Activated B cell treated with CpG ODN at 0.5 μM for 24 hours (primary cell): ENCODE measurements around the gene ZNF398. TPM values are rescaled to one million over a fixed set of nuclear protein-coding genes. Genes with fewer than 3 reads are reported as not detected.

Experiments used
- ATAC-seq: fragments of 200-7000 bp; cut with Tn5 transposase; one replicate; pipeline ENCODE4 v1.10.0; 2021; ENCODE audit warnings: low read depth, mild to moderate bottlenecking, moderate library complexity
- CTCF ChIA-PET: fragments of 350-600 bp; sonication (Branson Sonifier 250); formaldehyde crosslinking; loops from one replicate; lab custom pipeline; 2021; ENCODE audit warnings: antibody characterized with exemption; lab: Charles Lee
- POLR2A ChIA-PET: fragments of 350-600 bp; sonication (Branson Sonifier 250); formaldehyde crosslinking; loops from one replicate; lab custom pipeline; 2021; ENCODE audit warnings: antibody characterized with exemption; lab: Charles Lee
- DNase-seq: peaks from one replicate; pipeline ENCODE4 v3.0.0; 2022
- H3K27ac Mint-ChIP-seq: one replicate; pipeline ENCODE4 v1.8.0; 2020; ENCODE audit warnings: mixed read lengths
- H3K27me3 Mint-ChIP-seq: one replicate; pipeline ENCODE4 v1.8.0; 2021; ENCODE audit warnings: mixed read lengths
- H3K36me3 Mint-ChIP-seq: one replicate; pipeline ENCODE4 v1.8.0; 2021; ENCODE audit warnings: low read depth, mixed read lengths
- H3K4me1 Mint-ChIP-seq: one replicate; pipeline ENCODE4 v1.8.0; 2021; ENCODE audit warnings: mixed read lengths
- H3K4me3 Mint-ChIP-seq: one replicate; pipeline ENCODE4 v1.8.0; 2020; ENCODE audit warnings: mild to moderate bottlenecking, mixed read lengths
- H3K9me3 Mint-ChIP-seq: one replicate; pipeline ENCODE4 v1.8.0; 2020; ENCODE audit warnings: mixed read lengths
- intact Hi-C: fragments of 100-400 bp; cut with micrococcal nuclease; formaldehyde crosslinking; loops from one replicate; pipeline ENCODE4 v1.15.1; 2024
- total RNA-seq: library from RNA; stranded (reverse); gene quantifications from 2 replicates; pipeline ENCODE4 v1.2.3, GENCODE V29; 2022
- TF ChIP-seq, protein P1 (sequence below): fragments of 200-600 bp; IDR thresholded peaks from one replicate; pipeline ENCODE4 v1.8.0; 2022; ENCODE audit warnings: antibody characterized with exemption, mild to moderate bottlenecking

ZNF398 gene
- total RNA-seq, 1 donor from 2014 or later = 17.3 TPM

DNA sequence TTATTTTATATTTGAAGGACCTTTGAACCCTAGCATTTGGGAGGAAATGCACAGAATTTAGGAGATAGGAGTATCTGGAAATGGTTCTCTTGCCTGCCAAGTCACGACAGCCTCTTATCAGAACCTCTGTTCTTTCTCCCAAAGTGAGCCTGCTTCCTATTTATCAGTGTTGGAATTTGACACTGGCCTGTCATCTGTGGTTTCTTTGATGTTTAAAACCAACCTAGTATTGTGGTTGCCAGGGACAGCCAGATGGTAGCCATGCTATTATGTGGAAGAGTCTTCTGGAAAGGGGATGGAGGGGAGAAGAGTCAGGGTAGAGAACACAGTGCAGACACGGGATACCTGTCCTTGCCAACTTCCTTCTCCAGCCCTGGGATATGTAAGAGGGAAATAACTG is 69.1 kb downstream of the ZNF398 start:
- Mint-ChIP-seq H3K4me1 (no peaks in the 10 kb centered on the region), H3K4me3 (no peak overlapping the region), H3K36me3 (peaks cover 87% of the 10 kb centered on the region), H3K27me3 (no peaks in the 10 kb centered on the region), H3K9me3 (no peaks in the 10 kb centered on the region), H3K27ac (no peak overlapping the region)
- ChIA-PET POLR2A (no interaction called here), CTCF (interaction anchor here (0.6 kb wide), 1 partner anchor 35 kb away, joined by 3 read pairs; no protein-coding TSS in a partner anchor)
- no peak for ATAC-seq
- intact Hi-C loops = no loop called here
- DNase-seq = no peak
- TF ChIP-seq, protein P1, sequence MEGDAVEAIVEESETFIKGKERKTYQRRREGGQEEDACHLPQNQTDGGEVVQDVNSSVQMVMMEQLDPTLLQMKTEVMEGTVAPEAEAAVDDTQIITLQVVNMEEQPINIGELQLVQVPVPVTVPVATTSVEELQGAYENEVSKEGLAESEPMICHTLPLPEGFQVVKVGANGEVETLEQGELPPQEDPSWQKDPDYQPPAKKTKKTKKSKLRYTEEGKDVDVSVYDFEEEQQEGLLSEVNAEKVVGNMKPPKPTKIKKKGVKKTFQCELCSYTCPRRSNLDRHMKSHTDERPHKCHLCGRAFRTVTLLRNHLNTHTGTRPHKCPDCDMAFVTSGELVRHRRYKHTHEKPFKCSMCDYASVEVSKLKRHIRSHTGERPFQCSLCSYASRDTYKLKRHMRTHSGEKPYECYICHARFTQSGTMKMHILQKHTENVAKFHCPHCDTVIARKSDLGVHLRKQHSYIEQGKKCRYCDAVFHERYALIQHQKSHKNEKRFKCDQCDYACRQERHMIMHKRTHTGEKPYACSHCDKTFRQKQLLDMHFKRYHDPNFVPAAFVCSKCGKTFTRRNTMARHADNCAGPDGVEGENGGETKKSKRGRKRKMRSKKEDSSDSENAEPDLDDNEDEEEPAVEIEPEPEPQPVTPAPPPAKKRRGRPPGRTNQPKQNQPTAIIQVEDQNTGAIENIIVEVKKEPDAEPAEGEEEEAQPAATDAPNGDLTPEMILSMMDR = no peak

DNA sequence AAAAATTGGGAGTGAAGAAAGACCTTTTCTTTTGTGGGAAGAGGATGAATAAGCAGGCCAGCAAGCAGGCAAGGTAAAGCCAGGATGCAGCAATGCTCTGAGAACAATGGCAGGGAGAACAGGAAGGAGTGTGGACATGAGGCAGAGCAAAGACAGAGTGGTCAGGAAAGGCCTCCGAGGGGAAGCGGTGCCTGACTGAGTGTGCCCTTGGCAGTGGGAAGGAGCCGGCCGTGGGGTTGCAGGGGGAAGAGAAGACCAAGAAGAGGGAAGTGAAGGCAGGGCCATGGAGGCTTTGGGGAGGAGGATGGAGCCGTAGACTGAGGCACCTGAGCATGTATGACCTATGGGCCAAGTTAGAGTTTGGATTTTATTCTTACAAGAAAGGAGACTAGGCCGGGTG is 70.3 kb downstream of the ZNF398 start:
- no peak overlapping the region for H3K4me3 Mint-ChIP-seq
- no peaks in the 10 kb centered on the region for H3K9me3 Mint-ChIP-seq
- peaks cover 85% of the 10 kb centered on the region for H3K36me3 Mint-ChIP-seq
- H3K4me1 Mint-ChIP-seq = no peaks in the 10 kb centered on the region
- intact Hi-C loops = no loop called here
- POLR2A ChIA-PET = no interaction called here
- no peaks in the 10 kb centered on the region for H3K27me3 Mint-ChIP-seq
- CTCF ChIA-PET = no interaction called here
- ATAC-seq = no peak
- no peak for DNase-seq
- no peak overlapping the region for H3K27ac Mint-ChIP-seq
- TF ChIP-seq, protein P1 = no peak

DNA sequence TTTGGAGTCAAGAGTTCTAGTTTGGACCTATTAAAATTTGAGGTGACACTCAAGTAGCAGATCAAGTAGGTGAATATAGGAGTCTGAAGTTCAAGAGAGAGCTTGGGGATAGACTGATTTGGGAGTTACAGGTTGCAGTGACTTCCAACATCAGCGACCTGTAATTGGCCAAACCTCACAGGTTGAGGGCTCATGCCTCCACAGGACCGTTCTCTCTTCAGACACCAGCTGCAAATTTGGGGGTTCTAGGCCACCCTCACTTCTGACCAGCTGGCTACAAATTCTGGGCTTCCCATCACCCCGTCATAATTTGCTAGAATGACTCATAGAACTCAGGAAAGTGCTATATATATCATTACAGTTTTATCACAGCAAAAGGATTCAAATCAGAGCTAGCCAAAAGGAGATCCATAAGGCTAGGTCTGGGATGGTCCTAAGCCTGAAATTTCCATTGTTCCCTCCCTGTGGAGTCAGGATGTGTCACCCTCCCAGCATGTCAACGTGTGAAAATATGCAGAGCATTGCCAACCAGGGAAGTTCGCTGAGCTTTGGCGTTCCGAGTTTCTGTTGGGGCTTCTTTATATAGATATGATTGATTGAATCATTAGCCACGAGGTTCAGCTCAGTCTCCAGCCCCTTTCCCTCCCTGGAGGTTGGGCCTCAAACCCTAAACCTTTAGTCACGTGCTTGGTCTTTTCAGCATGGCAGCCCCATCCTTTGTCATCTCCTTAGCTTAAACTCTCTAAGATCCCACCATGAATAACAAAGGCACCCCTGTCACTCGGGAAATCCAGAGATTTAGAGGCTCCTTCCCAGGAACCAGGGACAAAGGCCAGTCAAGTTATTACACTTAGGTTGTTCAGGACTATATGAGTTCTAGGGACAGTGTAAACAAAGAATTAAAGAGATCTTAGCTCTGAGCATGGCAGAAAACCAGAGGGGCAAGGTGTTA is 71.5 kb downstream of the ZNF398 start:
- ChIA-PET POLR2A (no interaction called here), CTCF (no interaction called here)
- no peak for ATAC-seq
- Mint-ChIP-seq H3K9me3 (no peaks in the 10 kb centered on the region), H3K27me3 (no peaks in the 10 kb centered on the region), H3K27ac (no peak overlapping the region), H3K4me1 (no peaks in the 10 kb centered on the region), H3K36me3 (peaks cover 81% of the 10 kb centered on the region), H3K4me3 (no peak overlapping the region)
- TF ChIP-seq, protein P1 = no peak
- no peak for DNase-seq
- intact Hi-C loops = no loop called here

DNA sequence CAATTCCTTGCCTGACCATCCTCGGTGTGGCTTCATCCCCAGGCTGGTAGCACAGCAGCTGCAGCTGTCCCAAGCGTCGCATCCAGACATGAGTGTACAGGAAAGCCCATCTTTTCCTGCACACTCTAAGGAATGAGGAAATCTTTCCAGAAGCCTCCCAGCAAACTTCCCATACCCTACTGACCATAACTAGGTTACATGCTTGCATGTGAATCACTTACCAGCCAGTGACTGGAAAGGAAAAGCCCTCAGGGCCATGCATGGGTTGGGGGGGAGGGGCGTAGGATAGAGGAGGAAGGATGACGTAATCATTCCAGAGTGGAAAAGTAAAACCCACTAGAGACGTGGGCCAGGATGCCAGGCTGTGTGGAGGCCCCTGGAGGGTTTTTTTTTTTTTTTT is 73.3 kb downstream of the ZNF398 start:
- Mint-ChIP-seq H3K4me3 (no peak overlapping the region), H3K27me3 (no peaks in the 10 kb centered on the region), H3K27ac (no peak overlapping the region), H3K9me3 (no peaks in the 10 kb centered on the region), H3K36me3 (peaks cover 76% of the 10 kb centered on the region), H3K4me1 (no peaks in the 10 kb centered on the region)
- ATAC-seq = no peak
- TF ChIP-seq, protein P1 = no peak
- ChIA-PET POLR2A (no interaction called here), CTCF (no interaction called here)
- intact Hi-C loops = no loop called here
- no peak for DNase-seq

DNA sequence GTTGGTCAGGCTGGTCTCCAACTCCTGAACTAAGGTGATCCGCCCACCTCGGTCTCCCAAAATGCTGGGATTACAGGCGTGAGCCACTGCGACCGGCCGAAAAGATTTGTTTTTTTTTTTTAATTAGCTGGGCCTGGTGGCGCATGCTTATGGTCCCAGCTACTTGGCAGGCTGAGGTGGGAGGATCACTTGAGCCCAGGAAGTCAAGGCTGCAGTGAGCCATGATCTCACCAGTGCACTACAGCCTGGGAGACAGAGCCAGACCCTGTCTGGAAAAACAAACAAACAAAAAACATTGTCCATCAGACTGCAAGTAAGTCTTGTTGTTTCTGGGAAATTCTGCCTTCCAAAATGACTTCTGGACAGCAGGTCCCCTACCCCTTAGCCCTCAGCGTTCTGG is 75.9 kb downstream of the ZNF398 start:
- Mint-ChIP-seq H3K27ac (no peak overlapping the region), H3K9me3 (no peaks in the 10 kb centered on the region), H3K4me3 (no peak overlapping the region), H3K36me3 (peaks cover 58% of the 10 kb centered on the region), H3K27me3 (no peaks in the 10 kb centered on the region), H3K4me1 (no peaks in the 10 kb centered on the region)
- ATAC-seq (no peak), DNase-seq (no peak)
- intact Hi-C loops = no loop called here
- ChIA-PET CTCF (no interaction called here), POLR2A (no interaction called here)
- TF ChIP-seq, protein P1 = no peak
